HG03354 (cell line): ENCODE measurements around the gene KLHL2.
A peak's percentile ranks its signal among the peaks of the same experiment; 100 is the strongest.
"Not testable (repeated sequence)": the region's sequence is repeated elsewhere in the genome, so short reads cannot be mapped to it uniquely, and the experiment has no call there.

Source experiments
- ATAC-seq: cut with Tn5 transposase; IDR thresholded peaks from one replicate; pipeline ENCODE4 v1.9.1; 2021; ENCODE audit warnings: mild to moderate bottlenecking; ENCODE audit not compliant: unreplicated experiment, poor library complexity, severe bottlenecking

KLHL2 gene

GRCh38 chr4:165207431-165208220 is at the start of gene KLHL2:
KLHL2 (plus strand) TSS chr4:165207561; CDS start chr4:165207877, 316 bp downstream.
- peak; percentile 91 for ATAC-seq

GRCh38 chr4:165158762-165159161 is 48.6 kb upstream of the KLHL2 start:
- no peak for ATAC-seq

GRCh38 chr4:165164257-165164656 is 43.1 kb upstream of the KLHL2 start:
- no peak for ATAC-seq

GRCh38 chr4:165166872-165167271 is 40.5 kb upstream of the KLHL2 start:
- ATAC-seq: not testable (repeated sequence)

DNA sequence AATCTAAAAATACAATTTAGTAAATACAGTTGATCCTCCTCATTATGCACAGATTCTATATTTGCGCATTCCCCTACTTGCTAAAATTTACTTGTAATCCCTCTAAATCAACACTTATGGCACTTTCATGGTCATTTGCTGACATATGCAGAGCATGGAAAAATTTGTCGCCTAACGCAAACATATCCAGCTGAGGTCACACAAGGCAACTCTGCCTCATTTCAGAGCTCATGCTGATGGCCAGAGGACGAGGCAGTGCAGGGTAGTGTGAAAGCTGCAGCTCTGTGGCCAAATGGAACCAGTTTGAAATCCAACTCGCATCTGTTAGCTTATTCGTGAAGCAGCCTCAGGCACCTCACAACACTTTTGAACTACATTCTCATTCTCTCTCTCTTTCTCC is 39.7 kb upstream of the KLHL2 start:
- ATAC-seq: no peak

GRCh38 chr4:165170819-165171218 is 36.5 kb upstream of the KLHL2 start:
- ATAC-seq: no peak

DNA sequence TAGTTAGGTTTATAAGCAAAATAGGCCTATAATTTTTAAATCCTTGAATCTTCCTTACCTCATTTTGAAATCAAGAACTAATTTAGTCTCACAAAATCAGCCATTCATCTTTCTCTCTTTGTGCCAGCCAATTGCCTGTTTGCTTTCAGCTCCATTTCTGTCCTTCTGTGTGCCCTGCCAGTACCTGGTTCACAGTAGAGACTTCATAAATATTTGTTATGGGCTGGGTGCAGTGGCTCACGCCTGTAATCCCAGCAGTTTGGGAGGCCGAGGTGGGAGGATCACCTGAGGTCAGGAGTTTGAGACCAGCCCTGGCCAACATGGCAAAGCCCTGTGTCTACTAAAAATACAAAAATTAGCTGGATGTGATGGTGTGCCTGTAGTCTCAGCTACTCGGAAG is 31.9 kb upstream of the KLHL2 start:
- not testable (repeated sequence) for ATAC-seq

- no peak for ATAC-seq
Observed at GRCh38 chr4:165175879-165176278, 31.5 kb upstream of the KLHL2 start.

GRCh38 chr4:165177725-165178666 is 29.4 kb upstream of the KLHL2 start:
- peak; percentile 74 for ATAC-seq

DNA sequence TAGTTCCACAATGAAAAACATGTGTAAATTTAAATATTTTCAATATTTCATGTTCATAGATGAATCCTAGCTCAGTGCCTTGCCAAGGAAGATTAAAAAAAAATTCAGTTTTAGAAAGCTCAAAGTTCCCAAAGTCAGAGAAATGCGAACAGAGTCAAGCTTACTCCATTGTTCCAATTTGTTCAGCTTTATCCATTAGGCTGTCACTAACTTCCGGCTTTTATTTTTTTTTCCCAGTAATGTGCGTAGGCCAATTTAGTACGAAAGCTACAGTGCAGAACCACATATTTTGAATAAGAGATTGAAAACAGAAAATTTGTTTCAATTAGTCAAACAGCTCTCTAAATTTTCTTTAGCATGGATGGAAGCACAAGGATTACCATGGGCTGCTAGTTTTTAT is 23.1 kb upstream of the KLHL2 start:
- ATAC-seq: no peak

GRCh38 chr4:165184998-165185397 is 22.4 kb upstream of the KLHL2 start:
- not testable (repeated sequence) for ATAC-seq

DNA sequence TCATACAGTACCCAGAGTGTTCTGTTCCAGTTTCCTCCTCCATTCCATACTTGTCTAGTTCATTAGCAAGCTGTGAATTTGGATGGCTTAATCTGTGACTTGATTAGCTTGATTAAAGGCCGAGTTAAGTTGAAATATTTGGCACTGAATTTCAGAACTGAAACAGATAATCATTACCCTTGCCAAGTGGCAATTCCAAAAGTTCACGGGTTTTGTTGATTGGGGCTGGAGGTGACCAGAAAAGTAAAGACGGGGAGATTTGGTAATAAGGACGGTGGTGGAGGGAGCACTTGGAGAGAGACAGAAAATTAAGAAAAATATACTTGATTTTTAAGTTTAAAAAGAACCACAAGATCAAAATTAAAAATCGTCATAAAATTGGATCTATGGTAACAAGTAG is 21.9 kb upstream of the KLHL2 start:
- no peak for ATAC-seq

DNA sequence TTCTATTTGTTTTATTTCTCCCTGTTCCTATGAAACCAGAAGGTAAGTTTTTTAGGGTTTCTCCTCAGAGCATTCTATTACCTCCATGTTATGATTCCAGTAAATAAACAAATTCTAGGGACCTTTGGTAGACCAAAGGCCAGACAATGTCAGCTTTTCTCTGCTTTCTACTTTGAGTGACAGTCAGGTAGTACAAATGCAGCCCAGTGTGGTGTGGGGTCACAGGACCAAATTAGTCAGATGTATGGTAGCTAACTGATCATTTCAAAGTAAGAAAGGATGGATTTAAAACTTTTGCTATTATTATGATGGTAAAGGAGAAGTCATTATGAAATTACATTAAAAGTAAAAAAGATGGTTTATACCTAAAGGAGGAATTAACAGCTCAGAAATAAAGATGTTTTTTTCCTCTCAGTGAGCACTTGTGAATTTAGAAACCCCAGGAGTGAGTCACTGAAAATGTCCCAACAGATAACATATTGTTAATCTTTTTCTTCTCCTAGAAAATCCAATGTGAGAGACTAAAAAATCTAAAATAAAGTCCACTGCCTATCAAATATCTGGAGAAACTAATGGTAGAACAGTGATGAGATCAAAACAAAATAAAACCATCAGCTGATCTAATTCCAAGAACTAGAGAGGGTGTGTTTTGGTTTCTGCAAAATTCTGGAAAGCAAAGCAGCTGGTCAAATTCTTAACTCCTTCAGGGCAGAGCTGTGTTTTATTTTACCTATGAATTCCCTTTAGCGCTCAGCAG is 16.6 kb upstream of the KLHL2 start:
- no peak for ATAC-seq

GRCh38 chr4:165191348-165191656 is 16.1 kb upstream of the KLHL2 start:
- no peak for ATAC-seq

- no peak for ATAC-seq
Observed at GRCh38 chr4:165191814-165192499, 15.4 kb upstream of the KLHL2 start.

DNA sequence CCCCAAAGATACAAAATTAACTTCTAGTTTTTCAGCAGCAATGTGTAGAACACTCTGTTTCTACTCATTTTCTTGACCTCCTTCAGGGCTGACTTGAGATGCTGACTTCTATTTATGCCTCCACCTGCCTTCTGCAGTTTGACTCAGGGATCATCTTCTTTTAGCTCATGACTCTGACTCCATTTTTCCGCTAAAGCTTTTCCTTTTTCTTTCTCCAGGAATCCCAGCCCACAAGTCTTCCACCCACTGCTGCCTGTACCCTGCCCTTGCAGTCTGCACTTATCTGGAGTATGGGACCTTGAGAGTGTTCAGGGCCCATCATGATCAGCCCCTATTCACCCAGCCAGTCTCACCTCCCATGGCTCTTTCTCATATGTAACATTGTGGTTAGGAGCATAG is 14.9 kb upstream of the KLHL2 start:
- no peak for ATAC-seq

DNA sequence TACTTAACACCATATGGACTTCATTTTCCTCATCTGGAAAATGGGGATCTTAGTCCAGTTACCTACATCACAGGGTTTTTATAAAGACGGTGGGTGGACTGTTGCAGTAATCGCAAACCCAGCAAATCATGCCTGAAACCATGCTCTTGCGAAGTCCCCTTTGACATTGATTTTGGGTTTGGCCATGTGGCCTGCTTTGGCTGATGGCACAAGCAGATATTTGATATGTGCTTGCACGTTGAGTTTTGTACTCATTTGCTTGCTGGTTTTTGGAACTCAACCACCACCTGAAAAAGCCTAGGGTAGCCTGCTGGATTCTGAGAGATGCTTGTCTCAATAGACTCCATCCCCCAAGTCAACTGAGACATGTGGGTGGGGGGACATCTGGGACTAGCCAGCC is 14.4 kb upstream of the KLHL2 start:
- ATAC-seq: no peak

- no peak for ATAC-seq
Observed at GRCh38 chr4:165194368-165194767, 13.0 kb upstream of the KLHL2 start.

DNA sequence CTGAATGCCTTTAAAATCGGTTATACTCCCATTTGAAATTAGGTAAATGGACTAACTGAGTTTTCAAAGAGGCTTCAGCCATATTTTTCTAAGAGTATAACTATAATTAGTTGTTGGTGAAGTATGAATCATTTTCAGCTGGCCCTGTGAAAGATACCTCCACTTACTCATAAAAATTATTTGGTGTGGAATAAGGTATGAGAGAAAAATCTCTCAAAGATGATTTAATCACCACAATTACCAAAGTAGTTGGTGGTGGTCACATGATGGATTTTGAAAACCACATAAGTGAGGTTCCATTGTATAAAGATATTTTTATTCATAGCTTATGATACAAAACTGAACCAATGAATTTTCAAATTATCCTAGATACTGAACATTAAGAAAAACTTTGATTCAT is 9.0 kb upstream of the KLHL2 start:
- no peak for ATAC-seq

GRCh38 chr4:165199286-165199685 is 8.1 kb upstream of the KLHL2 start:
- ATAC-seq: no peak
